ENCODE data around the gene GMPPB. TPM values are rescaled to one million over a fixed set of nuclear protein-coding genes. Genes with fewer than 3 reads are reported as not detected.
"Not testable (repeated sequence)": the region's sequence is repeated elsewhere in the genome, so short reads cannot be mapped to it uniquely, and the experiment has no call there.

GMPPB gene
- total and polyA plus RNA-seq, 4 donors: 10.8 to 81.2 (median 46.1) TPM

DNA sequence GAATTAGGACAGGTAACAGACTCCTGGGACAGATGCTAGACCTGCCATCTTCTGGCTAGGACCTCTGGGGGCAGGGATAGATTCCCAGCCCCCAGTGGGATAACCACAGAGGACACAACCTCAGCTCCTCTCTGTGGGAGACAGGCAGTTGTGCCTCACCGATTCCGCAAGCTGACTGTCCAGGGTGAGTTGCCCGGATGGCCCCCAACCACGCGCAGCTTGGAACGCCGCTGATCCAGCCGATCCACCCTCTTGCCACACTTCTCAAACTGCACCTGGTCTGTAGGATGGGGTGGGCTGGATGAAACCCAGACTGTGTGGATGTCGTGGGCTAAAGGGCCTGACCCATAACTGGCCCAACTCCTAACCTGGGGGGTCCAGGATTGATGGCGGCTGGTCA, 38.6 kb downstream of the GMPPB start:
- not testable (repeated sequence) for H3K4me1 ChIP-seq (ENCODE audit: control insufficient read depth in 5 of 5, insufficient read depth in 5 of 5, low read length in 5 of 5); H3K4me3 ChIP-seq; H3K9me3 ChIP-seq (ENCODE audit: control insufficient read depth in 4 of 4, insufficient read depth in 3 of 4, low read length in 3 of 4); DNase-seq; H3K27me3 ChIP-seq (ENCODE audit: control insufficient read depth in 3 of 3, insufficient read depth in 3 of 3, low read length in 2 of 3); H3K9ac ChIP-seq (ENCODE audit: insufficient read depth in 1 of 2, low read length in 2 of 2); ATAC-seq (ENCODE audit: insufficient read depth, low FRiP score); H3K27ac ChIP-seq (ENCODE audit: low read depth in 1 of 2, low read length in 1 of 2)
- WGBS, 2 donors: 92 to 96% methylated on average over 10 of the region's 10 CpGs
- H3K36me3 ChIP-seq (ENCODE audit: control insufficient read depth in 4 of 4, insufficient read depth in 4 of 4, low read length in 4 of 4): peaks cover 5 to 32% (median 15%) of the 10 kb centered on the region in 4 donors

DNA sequence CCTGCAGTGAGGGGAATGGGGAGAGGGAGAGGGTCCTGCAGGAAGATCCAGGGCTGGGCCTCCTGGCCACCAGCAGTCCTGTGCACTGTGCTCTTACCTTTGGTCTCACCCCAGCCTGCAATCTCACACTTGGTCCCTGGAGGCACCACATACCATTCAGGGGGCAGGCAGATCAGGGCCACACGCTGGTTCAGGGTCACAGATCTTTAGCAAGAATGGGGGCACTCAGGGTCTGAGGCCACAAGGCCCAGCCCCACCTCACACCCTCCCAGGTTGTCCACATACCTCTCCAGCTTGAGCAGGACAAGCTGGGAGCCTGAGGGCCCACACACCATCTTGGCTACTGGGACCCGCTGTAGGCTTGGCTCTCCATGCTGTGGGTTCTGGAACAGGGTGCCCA, 39.3 kb downstream of the GMPPB start:
- peaks cover 8 to 38% (median 19%) of the 10 kb centered on the region in 4 donors for H3K36me3 ChIP-seq (ENCODE audit: control insufficient read depth in 4 of 4, insufficient read depth in 4 of 4, low read length in 4 of 4)
- DNase-seq; H3K4me1 ChIP-seq (ENCODE audit: control insufficient read depth in 5 of 5, insufficient read depth in 5 of 5, low read length in 5 of 5); H3K27me3 ChIP-seq (ENCODE audit: control insufficient read depth in 3 of 3, insufficient read depth in 3 of 3, low read length in 2 of 3); ATAC-seq (ENCODE audit: insufficient read depth, low FRiP score); H3K27ac ChIP-seq (ENCODE audit: low read depth in 1 of 2, low read length in 1 of 2); H3K4me3 ChIP-seq; H3K9me3 ChIP-seq (ENCODE audit: control insufficient read depth in 4 of 4, insufficient read depth in 3 of 4, low read length in 3 of 4); H3K9ac ChIP-seq (ENCODE audit: insufficient read depth in 1 of 2, low read length in 2 of 2): not testable (repeated sequence)
- 91 to 95% methylated on average over 2 of the region's 2 CpGs for WGBS, 2 donors

DNA sequence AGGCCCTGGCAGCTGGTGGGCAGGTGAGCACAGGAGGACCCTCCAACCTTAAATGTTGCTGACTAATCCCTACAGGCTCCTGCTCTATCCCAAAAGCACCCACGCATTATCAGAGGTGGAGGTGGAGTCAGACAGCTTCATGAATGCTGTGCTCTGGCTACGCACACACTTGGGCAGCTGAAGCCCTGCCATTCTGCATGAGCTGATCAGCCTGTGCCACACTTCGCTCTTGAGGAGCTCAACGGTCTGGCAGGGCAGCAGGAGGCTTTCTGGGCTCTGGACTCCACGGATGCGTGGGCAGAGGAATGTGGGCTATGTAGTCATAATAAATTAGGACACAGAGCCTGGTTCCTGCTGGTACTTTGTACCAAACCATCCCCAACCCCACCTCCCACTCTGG, 40.6 kb downstream of the GMPPB start:
- Histone ChIP-seq H3K27ac (ENCODE audit: low read depth in 1 of 2, low read length in 1 of 2) (no peak overlapping the region), H3K27me3 (ENCODE audit: control insufficient read depth in 3 of 3, insufficient read depth in 3 of 3, low read length in 2 of 3) (peaks cover 0 to 3% (median 0%) of the 10 kb centered on the region in 3 donors), H3K36me3 (ENCODE audit: control insufficient read depth in 4 of 4, insufficient read depth in 4 of 4, low read length in 4 of 4) (peaks cover 13 to 51% (median 25%) of the 10 kb centered on the region in 4 donors), H3K4me1 (ENCODE audit: control insufficient read depth in 5 of 5, insufficient read depth in 5 of 5, low read length in 5 of 5) (peaks cover 0 to 1% (median 0%) of the 10 kb centered on the region in 5 donors), H3K9ac (ENCODE audit: insufficient read depth in 1 of 2, low read length in 2 of 2) (no peak overlapping the region), H3K9me3 (ENCODE audit: control insufficient read depth in 4 of 4, insufficient read depth in 3 of 4, low read length in 3 of 4) (peaks cover 0 to 3% (median 0%) of the 10 kb centered on the region in 4 donors), H3K4me3 (no peak overlapping the region)
- ATAC-seq (ENCODE audit: insufficient read depth, low FRiP score) (no peak), DNase-seq (no peak)
- TF ChIP-seq, protein P1, sequence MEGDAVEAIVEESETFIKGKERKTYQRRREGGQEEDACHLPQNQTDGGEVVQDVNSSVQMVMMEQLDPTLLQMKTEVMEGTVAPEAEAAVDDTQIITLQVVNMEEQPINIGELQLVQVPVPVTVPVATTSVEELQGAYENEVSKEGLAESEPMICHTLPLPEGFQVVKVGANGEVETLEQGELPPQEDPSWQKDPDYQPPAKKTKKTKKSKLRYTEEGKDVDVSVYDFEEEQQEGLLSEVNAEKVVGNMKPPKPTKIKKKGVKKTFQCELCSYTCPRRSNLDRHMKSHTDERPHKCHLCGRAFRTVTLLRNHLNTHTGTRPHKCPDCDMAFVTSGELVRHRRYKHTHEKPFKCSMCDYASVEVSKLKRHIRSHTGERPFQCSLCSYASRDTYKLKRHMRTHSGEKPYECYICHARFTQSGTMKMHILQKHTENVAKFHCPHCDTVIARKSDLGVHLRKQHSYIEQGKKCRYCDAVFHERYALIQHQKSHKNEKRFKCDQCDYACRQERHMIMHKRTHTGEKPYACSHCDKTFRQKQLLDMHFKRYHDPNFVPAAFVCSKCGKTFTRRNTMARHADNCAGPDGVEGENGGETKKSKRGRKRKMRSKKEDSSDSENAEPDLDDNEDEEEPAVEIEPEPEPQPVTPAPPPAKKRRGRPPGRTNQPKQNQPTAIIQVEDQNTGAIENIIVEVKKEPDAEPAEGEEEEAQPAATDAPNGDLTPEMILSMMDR (IDR thresholded peaks at IDR 0.05; ENCODE audit: control extremely low read depth, extremely low read depth): no peak
- 90 to 96% methylated on average over 6 of the region's 6 CpGs for WGBS, 2 donors

DNA sequence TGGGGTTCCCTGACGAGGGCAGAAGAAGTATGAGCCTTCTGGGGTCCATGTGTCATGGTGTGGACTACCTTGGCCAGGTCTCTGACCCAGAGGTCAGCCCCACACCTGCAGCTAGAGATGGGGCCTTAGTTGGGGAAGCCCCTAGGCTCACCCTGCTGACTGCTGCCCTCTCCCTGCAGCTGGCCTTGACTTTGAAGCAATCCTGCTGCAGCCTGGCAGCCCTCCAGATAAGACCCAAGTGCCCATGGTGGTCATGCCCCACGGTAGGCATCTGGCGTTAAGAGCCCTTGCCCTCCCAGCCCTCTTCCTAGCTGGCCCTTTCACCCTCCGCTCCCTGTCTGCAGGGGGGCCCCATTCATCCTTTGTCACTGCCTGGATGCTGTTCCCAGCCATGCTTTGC, 42.2 kb downstream of the GMPPB start:
- no peak overlapping the region for H3K9ac ChIP-seq (ENCODE audit: insufficient read depth in 1 of 2, low read length in 2 of 2)
- ATAC-seq (ENCODE audit: insufficient read depth, low FRiP score): no peak
- 88% methylated on average over 4 of the region's 4 CpGs for WGBS, 2 donors
- H3K27me3 ChIP-seq (ENCODE audit: control insufficient read depth in 3 of 3, insufficient read depth in 3 of 3, low read length in 2 of 3): no peaks in the 10 kb centered on the region
- H3K27ac ChIP-seq (ENCODE audit: low read depth in 1 of 2, low read length in 1 of 2): no peak overlapping the region
- H3K9me3 ChIP-seq (ENCODE audit: control insufficient read depth in 4 of 4, insufficient read depth in 3 of 4, low read length in 3 of 4): peaks cover 0 to 3% (median 0%) of the 10 kb centered on the region in 4 donors
- peaks cover 0 to 1% (median 0%) of the 10 kb centered on the region in 5 donors for H3K4me1 ChIP-seq (ENCODE audit: control insufficient read depth in 5 of 5, insufficient read depth in 5 of 5, low read length in 5 of 5)
- peaks cover 13 to 64% (median 32%) of the 10 kb centered on the region in 4 donors for H3K36me3 ChIP-seq (ENCODE audit: control insufficient read depth in 4 of 4, insufficient read depth in 4 of 4, low read length in 4 of 4)
- DNase-seq: no peak
- no peak overlapping the region for H3K4me3 ChIP-seq
- TF ChIP-seq, protein P1 (IDR thresholded peaks at IDR 0.05; ENCODE audit: control extremely low read depth, extremely low read depth): no peak

DNA sequence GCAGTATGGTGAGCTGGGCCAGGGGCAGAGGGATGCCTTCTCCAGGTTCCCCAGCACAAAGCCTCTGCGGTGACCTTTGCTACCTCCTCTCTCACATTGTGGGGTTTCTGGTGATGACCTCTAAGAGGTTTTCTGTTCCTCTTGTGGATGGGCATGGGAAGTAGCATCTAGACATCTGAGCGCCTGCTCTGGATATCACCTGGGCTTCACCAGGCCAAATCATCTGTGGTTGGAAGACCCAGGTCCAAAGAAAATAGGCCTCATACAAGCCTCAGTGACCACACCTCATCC, 42.6 kb downstream of the GMPPB start:
- no peak for ATAC-seq (ENCODE audit: insufficient read depth, low FRiP score)
- H3K9ac ChIP-seq (ENCODE audit: insufficient read depth in 1 of 2, low read length in 2 of 2): no peak overlapping the region
- TF ChIP-seq, protein P1 (IDR thresholded peaks at IDR 0.05; ENCODE audit: control extremely low read depth, extremely low read depth): no peak
- no peak overlapping the region for H3K27ac ChIP-seq (ENCODE audit: low read depth in 1 of 2, low read length in 1 of 2)
- peaks cover 13 to 67% (median 32%) of the 10 kb centered on the region in 4 donors for H3K36me3 ChIP-seq (ENCODE audit: control insufficient read depth in 4 of 4, insufficient read depth in 4 of 4, low read length in 4 of 4)
- H3K4me3 ChIP-seq: no peak overlapping the region
- no peaks in the 10 kb centered on the region for H3K27me3 ChIP-seq (ENCODE audit: control insufficient read depth in 3 of 3, insufficient read depth in 3 of 3, low read length in 2 of 3)
- peaks cover 0 to 3% (median 0%) of the 10 kb centered on the region in 4 donors for H3K9me3 ChIP-seq (ENCODE audit: control insufficient read depth in 4 of 4, insufficient read depth in 3 of 4, low read length in 3 of 4)
- no peak for DNase-seq
- WGBS, 2 donors: 95 to 100% methylated on average over 2 of the region's 2 CpGs
- no peaks in the 10 kb centered on the region for H3K4me1 ChIP-seq (ENCODE audit: control insufficient read depth in 5 of 5, insufficient read depth in 5 of 5, low read length in 5 of 5)
